ENCODE measurements around the gene PRKCZ. TPM values are rescaled to one million over a fixed set of nuclear protein-coding genes. Genes with fewer than 3 reads are reported as not detected.

PRKCZ gene
- total RNA-seq, 3 donors from 2014 or later = 0.64 to 17.9 (median 12.5) TPM

DNA sequence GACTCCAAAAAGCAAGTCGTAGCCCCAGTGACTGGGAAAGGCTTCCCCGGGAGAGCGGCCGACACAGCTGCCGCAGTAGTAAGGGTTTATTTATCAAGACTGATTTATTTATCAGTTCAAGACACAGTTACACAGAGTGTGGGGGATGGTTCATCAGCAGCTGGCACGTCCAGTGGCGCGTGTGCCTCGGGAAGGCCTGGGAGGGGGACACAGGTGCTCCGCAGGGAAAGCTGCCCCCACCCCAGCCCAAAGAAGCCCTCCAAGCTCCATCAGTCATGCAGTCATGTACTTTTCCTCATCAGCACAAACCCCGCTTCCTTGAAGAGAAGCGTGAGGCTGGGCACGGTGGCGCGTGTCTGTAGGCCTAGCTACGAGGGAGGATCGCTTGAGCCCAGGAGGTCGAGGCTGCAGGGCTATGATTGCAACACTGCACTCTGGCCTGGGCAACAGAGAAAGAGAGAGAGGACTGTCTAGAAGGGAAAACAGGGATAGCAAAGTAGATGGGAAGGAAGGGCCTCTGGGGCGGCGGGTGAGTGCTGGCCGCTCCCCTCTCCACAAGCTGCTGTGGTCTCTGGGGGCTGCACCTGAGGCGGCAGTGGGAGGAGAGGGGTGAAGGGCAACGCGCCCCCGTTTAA lies 53.2 kb downstream of the PRKCZ start:
- Histone ChIP-seq H3K9me3 (no peaks in the 10 kb centered on the region), H3K4me3 (no peak overlapping the region), H3K27me3 (no peaks in the 10 kb centered on the region), H3K4me1 (no peaks in the 10 kb centered on the region), H3K27ac (no peak overlapping the region), H3K36me3 (no peaks in the 10 kb centered on the region)
- no peak for DNase-seq (ENCODE audit: low spot score in 2 of 2)
- TF ChIP-seq, protein P1, sequence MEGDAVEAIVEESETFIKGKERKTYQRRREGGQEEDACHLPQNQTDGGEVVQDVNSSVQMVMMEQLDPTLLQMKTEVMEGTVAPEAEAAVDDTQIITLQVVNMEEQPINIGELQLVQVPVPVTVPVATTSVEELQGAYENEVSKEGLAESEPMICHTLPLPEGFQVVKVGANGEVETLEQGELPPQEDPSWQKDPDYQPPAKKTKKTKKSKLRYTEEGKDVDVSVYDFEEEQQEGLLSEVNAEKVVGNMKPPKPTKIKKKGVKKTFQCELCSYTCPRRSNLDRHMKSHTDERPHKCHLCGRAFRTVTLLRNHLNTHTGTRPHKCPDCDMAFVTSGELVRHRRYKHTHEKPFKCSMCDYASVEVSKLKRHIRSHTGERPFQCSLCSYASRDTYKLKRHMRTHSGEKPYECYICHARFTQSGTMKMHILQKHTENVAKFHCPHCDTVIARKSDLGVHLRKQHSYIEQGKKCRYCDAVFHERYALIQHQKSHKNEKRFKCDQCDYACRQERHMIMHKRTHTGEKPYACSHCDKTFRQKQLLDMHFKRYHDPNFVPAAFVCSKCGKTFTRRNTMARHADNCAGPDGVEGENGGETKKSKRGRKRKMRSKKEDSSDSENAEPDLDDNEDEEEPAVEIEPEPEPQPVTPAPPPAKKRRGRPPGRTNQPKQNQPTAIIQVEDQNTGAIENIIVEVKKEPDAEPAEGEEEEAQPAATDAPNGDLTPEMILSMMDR (IDR thresholded peaks at IDR 0.05) = no peak
- no peak for TF ChIP-seq POLR2AphosphoS5 (IDR thresholded peaks at IDR 0.05)
- no peak for TF ChIP-seq POLR2A (IDR thresholded peaks at IDR 0.05)
- intact Hi-C loops (cut with DNase I; ENCODE audit: low total_unique reads) = no loop called here

DNA sequence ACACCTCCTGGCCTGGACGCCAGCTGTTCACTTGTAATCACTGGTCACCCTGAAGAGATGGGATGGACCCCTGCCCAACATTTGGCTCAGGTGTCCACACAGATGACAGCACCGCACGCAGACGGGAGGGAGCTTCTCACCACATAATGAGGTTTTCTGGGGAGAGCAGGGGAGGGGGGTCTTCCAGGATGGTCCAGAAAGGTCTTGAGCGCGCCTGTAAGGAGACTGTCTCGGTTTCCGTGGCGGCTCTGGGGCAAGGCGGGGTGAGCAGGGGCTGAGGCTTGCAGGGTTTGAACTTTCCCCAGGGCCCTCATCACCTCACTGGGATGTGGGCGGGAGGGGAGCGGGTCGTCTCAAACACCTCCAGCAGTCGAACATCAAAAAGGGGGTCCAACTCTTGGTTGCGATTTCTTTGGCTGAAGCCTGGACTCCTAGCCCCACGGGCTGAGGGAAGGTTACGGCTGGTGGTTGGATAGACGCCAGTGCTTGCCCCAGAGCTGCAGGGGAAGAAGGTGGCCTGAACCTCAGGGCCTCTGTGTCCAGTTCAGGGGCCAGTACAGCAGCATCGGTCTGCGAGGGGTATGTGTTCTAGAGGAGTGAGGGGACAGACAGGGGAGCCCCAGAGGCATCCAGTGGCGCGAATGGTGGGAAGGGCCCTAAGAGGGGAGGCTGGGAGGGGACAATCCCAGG lies 53.8 kb downstream of the PRKCZ start:
- intact Hi-C loops (cut with DNase I; ENCODE audit: low total_unique reads) = no loop called here

DNA sequence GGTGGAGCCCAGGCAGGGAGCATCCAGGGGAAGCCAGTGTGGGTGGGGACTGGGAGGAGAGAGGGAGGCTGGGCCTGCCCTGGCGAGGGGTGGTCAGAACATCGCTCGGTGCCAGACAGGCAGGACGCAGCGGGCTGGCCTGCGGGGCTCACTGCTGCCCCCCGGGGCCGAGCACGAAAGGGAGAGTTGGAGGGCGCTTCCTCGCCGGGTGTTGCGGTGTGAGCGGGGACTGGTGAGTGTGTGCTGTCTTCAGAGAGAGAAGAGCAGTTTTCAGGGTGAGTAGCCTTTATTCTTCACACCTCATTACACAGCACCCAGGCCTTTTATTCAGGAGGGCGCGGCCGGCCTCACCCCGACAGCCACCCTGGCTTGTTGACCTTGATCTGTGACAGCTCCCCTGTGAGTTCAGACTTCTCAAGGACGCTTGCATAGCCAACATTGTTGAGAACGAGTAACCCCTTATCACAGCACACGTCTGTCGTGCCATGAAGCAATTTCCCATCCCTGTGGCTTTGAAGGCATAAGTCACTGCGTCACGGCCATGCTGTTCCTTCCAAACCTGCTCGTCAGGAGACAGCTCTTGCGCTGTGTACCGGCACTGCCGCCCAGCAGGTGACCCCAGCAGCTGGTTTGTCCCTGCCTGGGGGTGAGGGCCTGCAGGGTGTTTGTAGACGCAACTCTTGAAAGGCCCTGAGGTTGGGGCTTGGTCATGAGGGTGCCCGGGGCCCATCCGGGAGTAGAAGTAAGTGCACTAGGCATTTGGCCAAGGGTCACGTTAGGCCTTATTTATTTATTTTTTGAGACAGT lies 54.6 kb downstream of the PRKCZ start:
- Histone ChIP-seq H3K36me3 (no peaks in the 10 kb centered on the region), H3K27ac (no peak overlapping the region), H3K9me3 (no peaks in the 10 kb centered on the region), H3K4me3 (no peak overlapping the region), H3K27me3 (no peaks in the 10 kb centered on the region), H3K4me1 (no peaks in the 10 kb centered on the region)
- TF ChIP-seq POLR2A (IDR thresholded peaks at IDR 0.05) (no peak), POLR2AphosphoS5 (IDR thresholded peaks at IDR 0.05) (no peak)
- TF ChIP-seq, protein P1 (IDR thresholded peaks at IDR 0.05) = no peak
- DNase-seq (ENCODE audit: low spot score in 2 of 2) = no peak
- intact Hi-C loops (cut with DNase I; ENCODE audit: low total_unique reads) = no loop called here

More for the DNA sequence above, 53.8 kb downstream of the PRKCZ start:
- Histone ChIP-seq H3K36me3 (no peaks in the 10 kb centered on the region), H3K27ac (no peak overlapping the region), H3K27me3 (no peaks in the 10 kb centered on the region), H3K4me1 (no peaks in the 10 kb centered on the region), H3K9me3 (no peaks in the 10 kb centered on the region), H3K4me3 (no peak overlapping the region)
- DNase-seq (ENCODE audit: low spot score in 2 of 2) = no peak
- TF ChIP-seq POLR2AphosphoS5 (IDR thresholded peaks at IDR 0.05) (no peak), POLR2A (IDR thresholded peaks at IDR 0.05) (no peak)
- TF ChIP-seq, protein P1 (IDR thresholded peaks at IDR 0.05) = no peak

DNA sequence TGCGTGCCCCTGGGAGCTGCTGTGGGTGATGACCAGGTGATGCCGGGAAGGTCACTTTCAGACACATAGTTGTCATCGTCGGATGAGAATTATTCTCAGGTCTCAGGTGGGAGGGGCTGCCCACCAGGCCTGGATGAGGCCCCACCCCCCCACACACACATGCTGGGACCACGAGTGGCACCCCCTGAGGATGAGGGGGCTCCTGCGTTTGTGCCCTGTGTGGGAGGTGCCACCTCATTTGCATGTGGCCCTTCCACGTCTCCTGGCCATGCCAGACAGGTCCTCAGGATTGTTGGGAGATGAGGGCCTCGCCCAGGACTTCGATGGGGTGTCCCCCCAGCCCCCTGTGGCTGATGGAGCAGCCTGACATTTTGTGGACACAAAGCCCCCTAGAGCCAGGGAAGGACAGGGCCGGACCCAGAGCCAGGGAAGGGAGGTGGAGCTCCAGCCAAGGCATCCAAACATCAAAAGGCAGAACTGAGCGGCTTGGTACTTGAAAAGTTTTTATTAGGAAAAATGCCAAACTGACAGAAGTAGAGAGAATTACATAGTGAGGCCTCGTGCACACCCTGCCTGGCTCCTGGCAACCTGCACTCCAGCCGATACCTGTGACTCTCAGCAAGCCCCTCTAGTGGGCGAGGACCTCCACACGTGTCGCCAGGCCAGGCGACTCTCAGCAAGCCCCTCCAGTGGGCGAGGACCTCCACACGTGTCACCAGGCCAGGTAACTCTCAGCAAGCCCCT lies 55.7 kb downstream of the PRKCZ start:
- no peak overlapping the region for H3K4me3 ChIP-seq
- H3K4me1 ChIP-seq = no peaks in the 10 kb centered on the region
- intact Hi-C loops (cut with DNase I; ENCODE audit: low total_unique reads) = no loop called here
- no peak overlapping the region for H3K27ac ChIP-seq
- H3K27me3 ChIP-seq = no peaks in the 10 kb centered on the region
- no peak for DNase-seq (ENCODE audit: low spot score in 2 of 2)
- H3K36me3 ChIP-seq = no peaks in the 10 kb centered on the region
- no peaks in the 10 kb centered on the region for H3K9me3 ChIP-seq
- no peak for TF ChIP-seq POLR2AphosphoS5 (IDR thresholded peaks at IDR 0.05)
- TF ChIP-seq POLR2A (IDR thresholded peaks at IDR 0.05) = no peak
- TF ChIP-seq, protein P1 (IDR thresholded peaks at IDR 0.05) = no peak
